DMS53 treated with DMSO at 0.1 percent for 48 hours (cell line): ENCODE measurements around the gene INTS3.
A peak's percentile ranks its signal among the peaks of the same experiment; 100 is the strongest.
"Not testable (repeated sequence)": the region's sequence is repeated elsewhere in the genome, so short reads cannot be mapped to it uniquely, and the experiment has no call there.

Source experiments
- DNase-seq: peaks from one replicate; lab custom pipeline; 2025; ENCODE audit not compliant: unreplicated experiment; lab: John Stamatoyannopoulos, UW

The INTS3 gene

GRCh38 chr1:153778051-153778823, 50.4 kb downstream of the INTS3 start:
- no peak for DNase-seq

GRCh38 chr1:153778824-153779519, 51.1 kb downstream of the INTS3 start:
- DNase-seq, result no peak

GRCh38 chr1:153779781-153780541, 52.1 kb downstream of the INTS3 start:
- DNase-seq, result no peak

- no peak for DNase-seq
Observed at GRCh38 chr1:153780551-153780950, 52.7 kb downstream of the INTS3 start.

GRCh38 chr1:153782648-153783047, 54.8 kb downstream of the INTS3 start:
- not testable (repeated sequence) for DNase-seq

GRCh38 chr1:153783233-153784190, 55.7 kb downstream of the INTS3 start:
- DNase-seq, result peak; percentile 85

GRCh38 chr1:153786038-153786790, 58.4 kb downstream of the INTS3 start:
- DNase-seq, result no peak

- DNase-seq, result peak; percentile 70
Observed at GRCh38 chr1:153789478-153790034, 61.7 kb downstream of the INTS3 start.

- DNase-seq, result peak; percentile 81
Observed at GRCh38 chr1:153790313-153790965, 62.6 kb downstream of the INTS3 start.

GRCh38 chr1:153790966-153791647, 63.3 kb downstream of the INTS3 start:
- DNase-seq, result no peak

- no peak for DNase-seq
Observed at GRCh38 chr1:153791648-153792253, 63.9 kb downstream of the INTS3 start.

GRCh38 chr1:153792631-153793041, 64.8 kb downstream of the INTS3 start:
- no peak for DNase-seq

- no peak for DNase-seq
Observed at GRCh38 chr1:153793261-153793972, 65.6 kb downstream of the INTS3 start.

- no peak for DNase-seq
Observed at GRCh38 chr1:153793973-153794615, 66.2 kb downstream of the INTS3 start.

- no peak for DNase-seq
Observed at GRCh38 chr1:153794624-153795329, 66.9 kb downstream of the INTS3 start.

GRCh38 chr1:153795330-153795837, 67.5 kb downstream of the INTS3 start:
- DNase-seq, result no peak
